ENCODE data around the gene PMPCA. TPM values are rescaled to one million over a fixed set of nuclear protein-coding genes. Genes with fewer than 3 reads are reported as not detected.

The PMPCA gene
- total RNA-seq, 2 experiments from 2014 or later: 117 to 120 TPM

DNA sequence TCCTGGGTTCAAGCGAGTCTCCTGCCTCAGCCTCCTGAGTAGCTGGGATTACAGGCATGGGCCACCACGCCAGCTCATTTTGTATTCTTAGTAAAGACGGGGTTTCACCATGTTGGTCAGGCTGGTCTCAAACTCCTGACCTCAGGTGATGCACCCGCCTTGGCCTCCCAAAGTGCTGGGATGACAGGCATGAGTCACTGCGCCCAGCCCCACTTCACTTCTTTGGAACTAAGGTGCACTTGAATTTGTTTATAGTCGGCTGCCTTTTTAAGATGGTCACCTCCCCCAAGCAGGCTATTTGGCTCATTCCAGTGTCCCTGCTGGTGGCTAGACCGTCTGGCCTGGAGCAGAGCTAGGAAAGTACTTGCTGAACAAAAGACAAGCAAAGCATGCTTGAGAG, 14.9 kb downstream of the PMPCA start:
- ChIA-PET CTCF (interaction anchor here (0.9 to 1.1 kb wide), 2 partner anchors 16 to 246 kb away, joined by 3 to 4 read pairs; no protein-coding TSS in a partner anchor), POLR2A (interaction anchor here (0.7 to 1.3 kb wide), 3 partner anchors 13 to 31 kb away, joined by 4 to 6 read pairs (median 5); no protein-coding TSS in a partner anchor)

DNA sequence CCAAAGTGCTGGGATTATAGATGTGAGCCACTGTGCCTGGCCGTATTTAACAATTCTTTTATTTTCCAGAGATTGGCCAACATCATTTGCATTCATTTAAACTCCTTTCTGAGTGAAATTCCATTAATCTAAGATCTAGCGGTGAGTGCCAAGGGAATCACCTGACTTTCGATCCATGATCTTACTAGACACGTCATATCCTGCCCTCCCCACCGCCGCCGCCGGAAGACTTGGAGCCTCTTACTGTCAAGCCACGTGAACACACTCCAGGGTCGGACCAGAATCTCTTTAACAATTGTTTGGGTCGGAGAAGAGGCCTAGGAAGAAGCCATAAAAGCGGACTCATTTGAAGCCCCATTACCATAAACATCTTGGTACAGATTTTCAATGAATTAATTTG, 16.3 kb downstream of the PMPCA start:
- POLR2A ChIA-PET: interaction anchor here (0.7 kb wide), 1 partner anchor 669 kb away, joined by 7 read pairs; no protein-coding TSS in a partner anchor
- CTCF ChIA-PET: no interaction called here

DNA sequence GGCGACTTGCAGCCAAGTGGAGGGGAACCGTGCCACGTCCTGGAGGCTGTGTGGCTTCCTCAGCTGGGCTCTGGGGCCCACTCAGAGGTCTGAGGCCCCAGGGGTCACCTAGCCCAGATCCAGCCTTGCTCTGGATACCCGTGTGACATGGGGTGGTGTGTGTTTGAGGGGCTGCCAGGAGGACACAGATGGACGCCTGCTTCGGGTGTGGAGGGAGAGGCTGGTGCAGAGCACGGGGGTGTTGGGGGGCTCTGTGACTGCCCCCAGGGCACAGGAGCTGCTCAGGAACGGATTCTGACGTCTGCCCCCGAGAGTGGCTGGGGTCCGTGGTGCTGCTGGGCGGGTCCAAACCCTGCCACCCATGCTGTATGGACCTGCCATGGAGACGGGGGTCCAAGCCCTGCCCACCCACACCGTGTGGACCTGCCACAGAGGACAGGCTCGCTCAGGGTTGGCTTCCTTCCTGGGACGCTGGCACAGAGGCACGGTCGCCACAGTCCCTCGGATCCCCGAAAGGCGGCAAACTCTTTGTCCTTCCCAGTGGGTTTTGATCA, 18.7 kb downstream of the PMPCA start:
- CTCF ChIA-PET: no interaction called here
- POLR2A ChIA-PET: no interaction called here

DNA sequence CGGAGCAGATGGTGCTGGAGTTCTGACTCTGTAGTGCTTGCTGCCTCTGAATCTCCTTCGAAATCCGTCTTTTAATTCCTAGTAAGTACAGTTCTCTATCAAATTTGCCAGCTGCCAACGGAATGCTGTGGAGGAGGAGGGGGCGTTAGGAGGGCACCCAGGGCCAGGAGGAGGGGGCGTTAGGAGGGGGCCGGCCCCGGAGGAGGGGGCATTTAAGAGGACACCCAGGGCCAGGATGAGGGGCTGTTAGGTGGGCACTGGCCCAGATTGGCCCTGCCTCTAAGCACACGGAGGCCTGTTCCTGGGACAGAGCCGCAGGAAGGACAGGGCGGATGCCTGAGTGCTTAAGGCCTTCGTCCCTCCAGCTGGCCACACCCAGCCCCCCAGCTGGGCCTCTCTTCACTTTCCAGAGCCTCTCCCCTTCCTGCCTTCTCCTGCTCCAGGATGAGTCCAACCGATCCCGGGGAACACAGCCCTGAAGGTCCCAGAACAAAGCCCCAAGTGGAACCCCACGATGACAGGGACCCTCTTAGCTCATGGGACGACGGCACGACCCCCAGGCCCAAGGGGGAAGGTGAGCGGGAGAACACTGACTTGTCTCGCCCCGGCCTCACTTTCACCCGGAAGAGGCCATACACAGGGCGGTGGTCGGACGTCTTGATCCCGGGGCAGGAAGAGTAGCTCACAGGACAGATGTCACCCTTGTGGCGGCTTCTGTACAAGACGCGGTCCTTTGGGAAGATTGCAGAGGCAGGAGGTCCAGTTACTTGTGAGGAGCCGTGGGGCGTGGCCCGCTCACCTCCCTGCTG, 19.4 kb downstream of the PMPCA start:
- ChIA-PET POLR2A (no interaction called here), CTCF (no interaction called here)

DNA sequence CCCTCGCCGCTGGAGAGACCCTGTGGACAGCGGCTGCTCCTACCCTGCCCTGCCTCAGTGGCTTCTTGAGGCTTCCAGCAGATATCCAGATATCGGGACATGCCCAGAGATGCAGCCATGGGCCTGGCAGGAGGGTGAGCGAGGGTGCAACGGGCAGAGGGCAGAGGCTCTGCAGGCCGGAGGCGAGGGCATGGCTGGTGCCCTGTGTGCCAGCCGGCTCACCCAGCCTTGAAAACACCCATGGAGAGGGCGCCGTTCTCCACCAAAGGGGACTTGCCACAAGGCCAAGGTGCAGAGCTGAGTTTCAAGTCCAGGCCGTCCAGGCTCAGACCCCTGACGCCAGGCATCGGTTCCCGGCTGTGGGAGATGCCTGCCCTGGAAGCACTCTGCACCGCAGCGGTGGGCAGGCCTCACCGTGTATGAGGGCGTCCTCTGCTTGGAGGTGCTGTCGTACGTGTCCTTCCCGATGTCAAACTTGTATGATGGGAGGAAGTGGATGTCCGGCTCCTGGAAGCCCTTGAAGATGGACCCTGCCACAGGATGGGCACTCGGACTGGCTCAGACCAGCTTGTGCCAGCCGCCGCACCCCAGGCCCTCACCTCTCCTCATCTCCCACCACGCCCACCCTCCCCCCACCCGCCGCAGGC, 20.3 kb downstream of the PMPCA start:
- ChIA-PET POLR2A (no interaction called here), CTCF (no interaction called here)

DNA sequence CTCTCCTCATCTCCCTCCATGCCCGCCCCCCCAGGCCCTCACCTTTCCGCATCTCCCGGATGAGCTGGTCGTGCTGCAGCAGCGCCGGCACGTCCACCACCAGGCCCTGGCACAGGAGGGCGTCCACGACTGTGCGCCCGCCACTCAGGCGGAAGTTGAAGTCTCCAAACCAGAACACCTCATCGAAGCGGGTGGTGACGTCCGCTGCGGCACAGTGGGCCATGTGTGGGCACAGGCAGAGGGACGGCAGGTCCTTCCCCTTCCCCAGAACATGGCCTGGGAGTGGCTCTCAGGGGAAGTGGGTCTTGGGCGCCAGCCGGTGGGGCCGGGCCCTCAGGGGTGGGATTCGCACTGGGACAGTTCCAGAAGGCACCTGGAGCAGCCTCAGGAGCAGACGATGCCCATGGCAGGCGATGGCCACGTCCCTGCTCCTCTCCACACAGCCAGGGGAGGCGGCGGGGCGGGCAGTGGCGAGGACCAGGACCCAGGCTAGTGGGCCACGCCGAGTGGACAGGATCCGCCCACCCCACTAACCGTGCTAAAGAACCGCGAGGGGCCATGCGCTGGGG, 21.4 kb downstream of the PMPCA start:
- ChIA-PET CTCF (no interaction called here), POLR2A (no interaction called here)

DNA sequence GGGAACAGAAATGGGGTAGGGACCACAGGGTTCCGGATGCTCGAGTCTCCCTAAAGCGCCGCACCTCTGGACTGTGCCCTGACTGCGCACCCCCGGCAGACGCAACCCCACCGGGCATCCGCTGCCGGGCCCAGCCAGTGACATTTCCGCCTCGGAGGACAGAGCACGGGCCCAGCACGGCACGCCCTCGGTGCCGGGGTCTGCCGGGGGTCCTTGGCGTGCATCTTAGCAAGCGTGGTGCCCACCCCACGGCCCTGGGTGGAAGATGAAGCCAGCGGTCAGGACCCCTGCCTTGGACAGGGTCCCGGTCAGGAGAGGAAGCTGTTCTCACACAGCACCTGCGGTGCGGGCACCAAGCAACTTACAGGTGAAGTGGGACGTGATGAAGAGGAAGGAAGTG, 22.1 kb downstream of the PMPCA start:
- POLR2A ChIA-PET: no interaction called here
- CTCF ChIA-PET: no interaction called here

DNA sequence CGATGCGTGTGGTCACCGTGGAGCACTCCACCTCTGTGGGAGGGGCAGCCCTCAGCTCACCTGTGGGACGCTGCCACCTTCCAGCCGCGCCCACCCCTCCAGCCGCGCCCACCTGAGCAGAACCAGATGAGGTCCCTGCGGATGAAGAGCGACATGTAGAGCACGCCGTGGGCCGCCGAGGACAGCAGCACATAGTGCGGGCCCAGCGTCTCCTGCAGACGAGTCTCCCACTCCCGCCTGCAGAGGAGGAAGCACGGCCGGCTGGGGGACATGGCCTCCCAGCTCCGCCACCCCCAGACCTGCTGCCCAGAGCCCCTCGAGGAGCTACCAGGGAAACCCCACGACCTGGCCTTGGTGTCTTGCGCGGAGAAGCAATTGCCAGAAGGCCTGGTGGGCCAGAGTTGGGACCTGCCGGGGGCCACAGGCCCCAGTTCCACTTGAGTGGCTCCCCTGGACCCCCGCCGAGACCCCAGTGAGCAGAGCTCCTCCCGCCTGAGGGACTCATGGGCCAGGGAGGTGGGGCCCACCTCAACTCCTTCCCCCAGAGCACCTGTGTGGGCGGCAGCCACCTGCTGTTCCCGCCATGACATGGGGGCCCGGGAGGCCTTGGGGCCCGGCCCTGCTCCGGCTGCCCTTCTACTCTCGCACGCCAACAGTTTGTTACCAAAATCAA, 22.7 kb downstream of the PMPCA start:
- ChIA-PET CTCF (interaction anchor here (0.6 kb wide), 1 partner anchor 968 kb away, joined by 4 read pairs; no protein-coding TSS in a partner anchor), POLR2A (no interaction called here)

DNA sequence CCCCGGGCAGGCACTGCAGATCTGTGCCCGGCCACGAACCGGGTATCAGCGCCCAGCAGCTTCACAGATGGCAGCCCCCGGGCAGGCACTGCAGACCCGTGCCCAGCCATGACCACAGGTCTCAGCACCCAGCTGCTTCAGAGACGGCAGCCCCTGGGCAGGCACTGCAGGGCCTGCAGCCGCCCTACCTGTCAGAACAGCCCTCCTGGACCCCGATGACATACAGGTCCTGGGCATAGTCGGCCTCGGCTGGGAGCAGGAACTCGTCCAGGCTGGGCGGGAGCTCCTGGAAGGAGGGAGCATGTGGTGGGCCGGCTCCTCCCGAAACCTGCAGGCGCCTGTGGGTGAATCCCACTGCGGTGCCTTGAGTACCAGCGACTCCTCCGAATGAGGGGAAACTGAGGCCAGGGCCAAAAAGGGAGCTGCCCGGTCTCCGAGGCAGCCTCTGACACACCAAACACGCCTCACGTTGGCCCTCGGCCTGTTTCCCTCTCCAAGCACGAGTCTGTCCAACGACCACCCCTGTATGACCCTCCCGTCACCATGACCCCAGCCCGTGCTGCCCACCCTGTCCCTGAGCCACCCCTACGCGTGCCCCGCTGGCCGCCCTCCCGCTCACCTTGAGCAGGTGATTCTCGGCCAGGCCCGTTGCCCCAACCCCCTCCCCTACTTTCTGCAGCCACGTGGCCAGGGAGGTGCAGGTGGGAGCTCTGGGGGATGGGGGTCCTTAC, 23.6 kb downstream of the PMPCA start:
- ChIA-PET POLR2A (no interaction called here), CTCF (interaction anchor here (0.6 to 0.9 kb wide), 2 partner anchors 11 to 967 kb away, joined by 3 to 4 read pairs; no protein-coding TSS in a partner anchor)

DNA sequence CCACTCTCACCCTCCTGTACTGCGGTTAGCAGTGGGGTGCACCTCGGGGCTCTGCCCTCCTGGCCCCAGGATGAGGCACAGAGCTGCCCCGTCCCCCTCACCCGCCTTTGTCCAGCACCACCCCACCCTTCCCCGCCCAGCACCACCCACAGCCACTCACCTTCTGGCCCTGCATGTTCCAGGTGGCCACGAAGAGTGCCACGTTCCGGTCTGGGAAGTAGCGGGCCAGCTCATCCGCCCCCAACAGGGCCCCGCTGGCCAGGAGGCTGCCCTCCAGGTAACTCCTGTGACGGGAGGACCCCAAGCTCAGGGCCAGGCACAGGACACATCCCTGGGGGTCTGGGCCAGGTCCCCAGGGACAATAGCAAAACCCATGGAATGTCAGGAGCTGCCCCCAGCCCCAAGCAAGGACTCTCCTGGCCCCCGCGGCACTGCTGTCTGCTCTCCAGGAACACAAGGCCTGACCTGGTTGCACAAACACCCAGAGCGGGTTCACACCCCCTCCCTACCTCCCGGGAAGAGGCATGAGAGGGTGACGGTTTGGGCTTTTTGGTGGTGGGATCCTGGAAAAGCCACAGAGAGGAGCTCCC, 24.2 kb downstream of the PMPCA start:
- POLR2A ChIA-PET: no interaction called here
- CTCF ChIA-PET: interaction anchor here (0.9 kb wide), 1 partner anchor 11 kb away, joined by 3 read pairs; no protein-coding TSS in a partner anchor

DNA sequence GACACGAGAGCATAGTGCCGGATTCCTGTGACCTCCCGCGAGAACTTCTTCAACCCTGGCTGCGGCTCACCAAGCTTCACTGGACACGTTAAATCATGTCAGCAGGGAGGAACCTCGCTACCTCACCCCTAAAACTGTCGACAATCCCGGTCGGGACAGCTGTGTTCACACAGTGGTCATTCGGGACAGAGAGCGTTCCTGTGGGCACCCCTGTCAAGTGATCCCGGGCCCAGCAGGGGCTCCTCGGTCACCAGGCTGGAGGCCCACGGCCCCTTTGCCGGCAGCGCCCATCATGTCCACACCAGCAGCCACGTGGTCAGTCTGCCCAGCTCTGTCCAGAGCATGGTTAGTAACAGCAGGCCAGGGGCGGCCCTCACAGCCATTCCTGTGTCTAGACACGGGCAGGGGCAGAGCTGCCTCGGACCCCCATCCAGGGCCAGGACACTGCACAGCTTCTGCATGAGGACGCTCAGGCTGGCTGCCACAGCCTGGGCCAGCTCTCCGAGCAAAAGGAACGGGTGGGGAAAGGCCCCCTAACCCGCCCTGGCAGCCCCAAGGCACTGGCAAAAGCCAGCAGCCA, 25.7 kb downstream of the PMPCA start:
- POLR2A ChIA-PET: no interaction called here
- CTCF ChIA-PET: interaction anchor here (0.9 kb wide), 1 partner anchor 33 kb away, joined by 3 read pairs; no protein-coding TSS in a partner anchor

DNA sequence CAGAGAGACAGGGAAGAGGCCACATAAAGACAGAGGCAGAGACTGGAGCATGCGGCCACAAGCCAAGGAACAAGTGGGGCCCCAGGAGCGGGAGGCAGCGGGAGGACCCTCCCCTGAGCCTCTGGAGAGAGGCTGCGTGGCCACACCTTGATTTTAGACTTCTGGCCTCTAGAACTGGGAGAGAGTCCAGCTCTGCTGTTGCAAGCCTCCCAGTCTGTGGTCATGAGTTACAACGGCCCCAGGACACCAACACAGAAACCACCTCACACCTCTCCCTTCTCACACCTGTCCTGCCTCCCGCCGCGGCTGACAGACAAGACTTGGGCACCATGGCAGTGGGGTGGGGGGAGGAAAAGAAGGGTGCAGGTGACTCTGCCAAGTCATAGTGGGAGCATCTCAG, 27.0 kb downstream of the PMPCA start:
- ChIA-PET CTCF (interaction anchor here (1.3 kb wide), 1 partner anchor 75 kb away, joined by 3 read pairs; no protein-coding TSS in a partner anchor), POLR2A (no interaction called here)

DNA sequence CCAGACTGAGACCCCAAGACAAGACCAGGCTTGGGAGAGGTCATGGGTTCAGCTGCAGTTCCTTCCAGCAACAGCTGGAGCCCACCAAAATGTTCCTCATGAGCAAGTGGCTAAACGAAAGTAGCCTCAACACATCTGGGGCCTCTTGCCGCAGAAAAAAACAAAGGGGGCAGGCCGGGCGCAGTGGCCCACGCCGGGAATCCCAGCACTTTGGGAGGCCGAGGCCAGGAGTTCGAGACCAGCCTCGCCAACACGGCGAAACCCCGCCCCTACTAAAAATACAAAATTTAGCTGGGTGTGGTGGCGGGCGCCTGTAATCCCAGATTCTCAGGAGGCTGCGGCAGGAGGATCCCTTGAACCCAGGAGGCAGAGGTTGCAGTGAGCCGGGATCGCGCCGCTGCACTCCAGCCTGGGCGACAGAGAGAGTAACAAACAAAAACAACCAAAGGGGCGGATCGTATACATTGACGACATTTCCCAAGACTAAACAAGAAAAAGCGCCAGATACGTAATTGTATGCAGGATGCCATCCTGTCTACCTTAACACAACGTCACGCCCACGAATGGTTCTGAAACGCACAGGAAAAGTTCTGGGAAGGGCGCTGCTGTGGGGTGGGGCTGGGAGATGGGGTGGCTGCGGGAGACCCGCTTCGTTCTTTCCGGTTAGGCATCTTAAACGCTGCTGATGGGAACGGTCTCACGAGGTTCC, 27.5 kb downstream of the PMPCA start:
- POLR2A ChIA-PET: interaction anchor here (1.3 kb wide), 1 partner anchor 13 kb away, joined by 5 read pairs; no protein-coding TSS in a partner anchor
- CTCF ChIA-PET: interaction anchor here (1.3 to 1.5 kb wide), 2 partner anchors 26 to 75 kb away, joined by 3 to 4 read pairs; no protein-coding TSS in a partner anchor

DNA sequence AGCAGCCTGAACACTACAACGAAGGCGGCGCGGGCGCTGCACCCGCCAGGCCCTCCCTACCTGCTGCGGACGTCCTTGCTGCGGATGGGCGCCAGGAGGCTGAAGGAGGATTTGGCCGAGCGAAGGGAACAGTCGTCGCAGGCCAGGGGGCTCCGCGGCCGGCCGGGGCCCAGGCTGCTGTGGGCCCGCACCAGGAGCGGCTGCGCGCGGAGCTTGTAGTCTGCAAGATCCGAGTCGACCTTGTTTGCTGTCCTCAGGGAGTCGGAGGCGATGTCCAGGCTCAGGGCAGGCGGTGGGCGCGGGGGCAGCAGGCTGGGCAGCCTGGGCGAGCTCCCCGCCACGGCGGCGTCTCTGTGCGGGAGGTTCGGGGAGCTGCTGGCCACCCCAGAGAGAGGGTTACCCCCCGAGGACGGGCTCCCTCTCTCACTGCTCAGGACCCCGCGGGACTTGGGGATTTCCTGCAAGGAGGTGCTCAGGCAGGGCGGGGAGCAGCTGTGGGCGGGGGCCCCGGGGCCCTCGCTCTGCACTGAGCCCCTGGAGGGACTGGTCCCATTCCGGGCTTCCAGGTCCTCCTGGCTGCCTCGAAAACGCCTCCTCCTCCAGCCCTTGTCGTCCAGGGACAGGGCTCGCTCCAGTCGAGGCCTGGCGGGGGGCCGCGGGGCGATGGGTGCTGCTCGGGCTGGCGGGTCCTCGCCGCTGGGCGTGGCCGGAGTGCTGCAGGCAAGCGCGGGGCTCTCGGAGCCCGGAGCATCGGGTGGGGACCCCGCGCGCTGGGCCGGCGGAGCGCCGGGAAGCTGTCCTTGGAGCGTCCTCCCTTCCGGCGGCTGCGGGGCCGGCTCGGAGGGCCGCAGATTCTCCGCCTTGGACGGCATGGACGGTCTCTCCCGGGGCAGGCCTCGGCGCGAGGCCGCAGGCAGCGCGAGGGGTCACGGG, 28.4 kb downstream of the PMPCA start:
- CTCF ChIA-PET: interaction anchor here (1.3 to 1.5 kb wide), 2 partner anchors 27 to 76 kb away, joined by 3 to 4 read pairs; no protein-coding TSS in a partner anchor
- POLR2A ChIA-PET: interaction anchor here (1.3 kb wide), 1 partner anchor 14 kb away, joined by 5 read pairs; no protein-coding TSS in a partner anchor

DNA sequence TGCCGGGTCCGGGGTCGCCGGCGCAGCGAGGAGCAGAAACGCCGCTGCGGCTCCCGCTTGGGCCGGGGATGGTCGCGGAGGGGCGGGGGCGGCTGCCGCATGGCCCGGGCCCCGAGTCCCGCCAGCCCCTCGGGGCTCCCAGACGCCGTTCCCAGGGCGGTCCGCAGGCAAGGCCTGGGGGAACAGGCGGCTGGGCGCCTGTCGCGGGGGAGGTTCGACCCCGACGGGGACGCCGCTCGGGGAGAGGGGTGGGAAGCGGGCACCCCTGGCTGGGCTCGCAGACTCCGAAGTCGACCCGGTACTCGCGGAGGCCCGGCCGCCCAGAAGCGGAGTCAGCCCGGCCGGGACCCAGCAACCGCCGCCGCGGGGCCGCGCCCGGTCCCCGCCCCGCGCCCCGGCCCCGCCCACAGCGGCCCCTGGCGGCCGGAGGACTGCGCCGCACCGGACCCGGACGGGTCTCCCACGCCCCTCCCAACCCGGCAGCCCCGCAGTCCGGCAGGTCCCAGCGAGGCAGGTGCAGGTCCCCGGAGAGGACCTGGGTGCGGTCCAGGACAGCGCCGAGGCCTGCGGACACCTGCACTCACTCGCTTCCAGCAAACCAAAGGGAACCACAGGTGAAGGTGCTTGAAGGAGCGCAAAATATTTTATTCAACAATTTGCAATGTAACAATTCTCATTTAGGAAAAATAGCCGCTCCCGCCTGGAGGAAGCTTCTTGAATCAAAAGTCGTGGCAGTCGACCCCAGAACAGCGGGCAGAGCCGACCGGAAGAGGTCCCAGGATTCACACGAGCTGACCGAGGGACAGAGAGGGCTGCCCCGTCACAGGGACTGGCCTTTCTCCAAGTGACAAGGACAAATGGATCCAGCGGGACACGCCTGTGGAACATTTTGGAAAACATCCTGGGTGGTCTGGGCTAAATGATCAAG, 29.3 kb downstream of the PMPCA start, which contains the start of gene INPP5E:
Gene INPP5E (minus strand): TSS at position 365 of the 928 bp plus-strand sequence. CDS start 426 bp downstream, outside the sequence.
- POLR2A ChIA-PET: interaction anchor here (0.7 to 1.3 kb wide), 2 partner anchors 15 to 172 kb away, joined by 5 read pairs; no protein-coding TSS in a partner anchor
- CTCF ChIA-PET: interaction anchor here (1.5 to 1.6 kb wide), 2 partner anchors 28 to 45 kb away, joined by 3 to 4 read pairs; no protein-coding TSS in a partner anchor

Measured in activated CD8-positive, alpha-beta memory T cell treated with anti-CD3 and anti-CD28 coated beads for 36 hours (primary cell).